HG02610 (cell line): Measurements from ENCODE around the gene AMN.
"Not testable (repeated sequence)": the region's sequence is repeated elsewhere in the genome, so short reads cannot be mapped to it uniquely, and the experiment has no call there.

Experiments
- ATAC-seq: cut with Tn5 transposase; IDR thresholded peaks from one replicate; pipeline ENCODE4 v1.9.1; 2021; ENCODE audit warnings: mild to moderate bottlenecking, moderate library complexity; ENCODE audit not compliant: unreplicated experiment

AMN gene

DNA sequence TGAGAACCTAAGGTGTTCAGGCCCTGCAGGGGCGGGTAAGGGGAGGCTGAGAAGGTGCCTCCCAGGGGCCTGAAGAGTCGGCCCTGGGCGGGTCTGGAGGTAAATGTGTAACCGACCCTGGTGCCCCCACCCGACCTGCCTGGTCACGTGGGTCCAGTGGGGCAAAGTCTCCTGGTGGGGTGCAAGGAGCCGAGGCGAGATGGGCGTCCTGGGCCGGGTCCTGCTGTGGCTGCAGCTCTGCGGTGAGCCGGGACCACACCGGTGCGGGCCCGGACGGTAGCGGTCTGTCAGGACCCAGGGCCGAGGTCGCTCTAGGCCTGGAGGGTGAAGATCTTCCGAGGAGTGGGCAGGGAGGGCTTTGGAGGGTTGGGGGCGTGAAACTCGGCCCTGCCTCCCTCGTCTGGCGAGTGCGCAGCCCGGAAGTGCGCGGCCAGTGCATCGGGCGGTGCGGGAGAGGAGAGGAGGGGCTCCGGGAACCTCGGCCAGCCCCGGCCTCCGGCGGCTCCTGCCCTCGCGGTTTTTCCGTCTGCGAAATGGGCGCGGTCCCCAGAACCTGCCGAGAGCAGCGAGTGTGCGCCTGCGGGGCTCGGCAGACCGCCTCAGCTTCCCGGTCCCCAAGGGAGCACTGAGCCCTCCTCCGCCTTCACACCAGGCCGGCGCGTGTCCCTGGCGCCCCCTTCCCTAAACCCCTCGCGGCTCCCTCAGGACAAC, at the start of gene AMN:
TSS of gene AMN (plus strand) at position 174 of the 711 bp plus-strand sequence. CDS start at position 200, 26 bp downstream.
- no peak for ATAC-seq

DNA sequence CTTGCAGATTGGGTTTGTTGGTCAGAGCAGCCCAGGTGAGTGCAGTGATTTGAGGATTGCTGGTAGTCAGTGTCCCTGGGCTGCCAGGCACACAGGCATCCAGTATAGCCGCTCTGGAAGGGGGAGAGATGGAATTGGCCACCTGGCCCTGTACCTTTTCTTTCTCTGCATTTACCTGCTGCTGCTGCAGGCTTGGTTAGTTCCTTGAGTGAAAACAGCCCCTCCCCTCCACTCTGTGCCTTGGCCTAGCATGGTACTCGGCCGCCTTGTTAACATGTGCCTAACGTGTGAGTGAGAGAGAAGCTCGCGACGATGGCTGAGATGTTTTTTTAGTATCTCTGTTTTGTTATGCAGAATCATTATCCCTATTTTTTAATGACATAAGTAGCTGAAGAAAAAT, 49.3 kb upstream of the AMN start:
- no peak for ATAC-seq

DNA sequence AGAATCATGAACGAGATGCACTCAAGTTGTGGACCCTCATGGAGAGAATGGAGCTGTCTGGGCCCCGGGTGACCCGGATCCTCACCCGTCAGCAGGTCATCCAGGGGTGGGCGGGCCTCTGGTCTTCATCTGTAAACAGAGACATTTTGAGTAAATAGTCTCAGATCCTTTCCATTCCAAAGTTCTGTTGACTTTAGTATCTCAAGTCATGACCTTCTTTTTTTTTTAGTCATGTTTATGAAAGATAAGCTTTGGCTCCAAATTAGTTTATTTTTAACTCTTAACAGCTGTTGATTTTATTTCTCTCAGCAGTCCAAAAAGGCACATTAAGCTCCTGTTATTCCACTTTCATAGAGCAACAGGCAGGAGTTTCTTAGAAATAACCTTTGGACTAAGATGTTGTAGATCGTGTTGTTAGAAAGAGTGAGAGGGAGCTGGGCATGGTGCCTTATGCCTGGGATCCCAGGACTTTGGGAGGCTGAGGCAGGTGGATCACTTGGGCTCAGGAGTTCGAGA, 48.9 kb upstream of the AMN start:
- no peak for ATAC-seq

DNA sequence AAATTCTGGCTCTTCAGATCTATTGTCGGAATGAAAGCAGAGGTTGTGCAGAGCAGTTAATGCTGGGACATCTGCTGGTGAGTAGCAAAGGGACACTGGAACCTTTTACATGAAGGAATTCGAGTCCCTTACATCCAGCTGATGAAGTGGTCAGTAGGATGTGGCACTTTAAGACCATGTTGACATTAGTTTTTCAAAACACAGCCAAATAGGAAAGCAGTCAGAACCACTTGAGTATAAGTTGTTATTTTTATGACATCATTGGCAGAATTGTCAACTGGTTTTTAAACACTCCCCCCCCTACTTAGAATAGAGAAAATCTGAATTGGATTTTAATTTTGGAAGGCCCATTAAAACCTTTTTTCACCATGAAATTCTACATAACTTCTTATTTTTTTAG, 46.8 kb upstream of the AMN start:
- no peak for ATAC-seq

DNA sequence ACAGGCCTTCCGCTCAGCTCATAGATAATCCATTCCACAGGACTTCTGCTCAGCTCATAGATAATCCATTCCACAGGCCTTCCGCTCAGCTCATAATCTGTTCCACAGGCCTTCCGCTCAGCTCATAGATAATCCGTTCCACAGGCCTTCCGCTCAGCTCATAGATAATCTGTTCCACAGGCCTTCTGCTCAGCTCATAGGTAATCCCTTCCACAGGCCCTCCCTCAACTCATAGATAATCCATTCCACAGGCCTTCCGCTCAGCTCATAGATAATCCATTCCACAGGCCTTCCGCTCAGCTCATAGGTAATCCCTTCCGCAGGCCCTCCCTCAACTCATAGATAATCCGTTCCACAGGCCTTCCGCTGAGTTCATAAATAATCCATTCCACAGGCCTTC, 45.0 kb upstream of the AMN start:
- not testable (repeated sequence) for ATAC-seq

DNA sequence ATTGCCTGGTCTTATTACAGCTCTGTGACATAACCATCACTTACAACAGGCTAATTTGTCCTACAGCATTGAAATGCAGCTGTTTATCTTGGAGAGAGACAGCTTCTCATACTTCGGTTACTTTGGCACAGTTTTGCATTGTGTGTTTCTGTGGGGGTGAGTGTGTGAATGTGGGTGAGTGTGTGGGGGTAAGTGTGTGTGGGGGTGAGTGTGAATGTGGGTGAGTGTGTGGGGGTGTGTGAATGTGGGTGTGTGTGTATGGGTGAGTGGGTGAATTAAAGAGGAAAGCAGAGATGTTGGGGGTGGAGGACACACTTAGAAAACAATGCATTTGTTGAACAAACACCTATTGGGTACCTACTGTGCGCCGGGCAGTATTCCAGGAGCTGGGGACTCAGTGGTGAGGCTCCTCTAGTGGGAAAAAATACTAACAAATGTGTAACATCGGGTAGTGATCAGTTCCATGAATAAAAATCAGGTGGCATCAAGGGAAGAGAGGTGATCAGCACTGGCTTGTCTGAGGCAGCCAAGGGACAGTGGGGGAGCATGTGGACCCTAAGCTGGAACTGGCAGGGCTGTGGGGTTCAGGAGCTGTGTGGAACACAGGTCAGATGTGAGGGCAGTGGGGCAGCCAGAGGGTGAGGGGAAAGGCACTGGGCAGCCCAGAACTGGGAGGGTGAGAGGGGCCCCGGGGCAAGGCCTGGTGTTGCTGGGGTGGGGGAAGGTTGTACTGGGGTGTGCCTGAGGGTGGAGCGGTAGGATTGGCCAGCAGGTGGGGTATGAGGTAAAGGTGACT, 44.1 kb upstream of the AMN start:
- no peak for ATAC-seq

DNA sequence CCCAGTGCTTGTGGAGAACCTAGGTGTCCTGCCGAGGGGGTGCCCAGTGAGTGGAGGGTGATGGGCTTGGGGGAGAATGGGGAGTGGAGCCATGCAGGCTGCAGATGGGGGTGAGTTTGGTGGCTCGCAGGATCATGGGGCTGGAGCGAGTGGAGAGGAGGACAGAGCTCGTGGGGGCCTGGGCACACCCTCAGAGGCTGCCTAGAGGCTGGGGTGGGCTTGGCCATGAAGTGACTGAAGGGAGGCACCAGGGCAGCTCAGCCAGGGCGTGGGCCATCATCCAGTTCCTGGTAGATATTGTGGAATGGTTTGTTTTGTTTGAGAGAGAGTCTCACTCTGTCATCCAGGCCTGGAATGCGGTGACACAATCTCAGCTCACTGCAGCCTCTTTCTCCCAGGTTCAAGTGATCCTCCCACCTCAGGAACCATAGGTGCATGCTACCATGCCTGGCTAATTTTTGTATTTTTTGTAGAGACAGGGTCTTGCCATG, 43.4 kb upstream of the AMN start:
- no peak for ATAC-seq

DNA sequence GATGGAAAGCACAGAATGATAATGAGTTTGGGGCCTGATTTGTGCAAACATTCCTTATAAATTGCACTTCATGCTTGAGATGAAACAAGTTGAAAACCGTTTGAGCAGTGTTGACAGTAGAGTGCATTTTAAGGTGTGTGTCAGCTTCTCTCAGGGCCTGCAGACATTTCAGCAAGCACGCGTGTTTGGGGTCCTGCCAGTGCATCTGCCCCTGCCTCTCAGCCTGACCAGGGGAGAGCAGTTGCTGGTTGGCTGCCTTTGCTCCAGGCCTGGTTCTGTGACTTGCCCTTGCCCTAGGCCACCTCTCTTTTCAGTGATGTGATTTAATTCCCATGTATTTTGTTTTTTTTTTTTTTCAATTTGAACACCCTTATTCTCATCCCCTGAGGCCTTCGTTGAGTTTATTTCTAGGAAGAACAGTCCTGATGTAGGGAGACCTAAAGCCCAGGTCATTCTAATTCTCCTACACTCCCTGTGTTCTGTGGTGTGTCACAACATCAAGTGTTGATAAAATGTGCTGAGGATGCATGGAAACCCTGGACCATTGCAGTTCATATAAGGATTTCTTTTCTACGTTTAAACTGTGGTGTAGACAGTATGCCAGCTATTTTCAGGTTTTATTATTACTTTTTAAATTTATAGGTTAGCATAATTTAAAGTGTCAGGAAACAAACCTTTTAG, 40.1 kb upstream of the AMN start:
- ATAC-seq = no peak

DNA sequence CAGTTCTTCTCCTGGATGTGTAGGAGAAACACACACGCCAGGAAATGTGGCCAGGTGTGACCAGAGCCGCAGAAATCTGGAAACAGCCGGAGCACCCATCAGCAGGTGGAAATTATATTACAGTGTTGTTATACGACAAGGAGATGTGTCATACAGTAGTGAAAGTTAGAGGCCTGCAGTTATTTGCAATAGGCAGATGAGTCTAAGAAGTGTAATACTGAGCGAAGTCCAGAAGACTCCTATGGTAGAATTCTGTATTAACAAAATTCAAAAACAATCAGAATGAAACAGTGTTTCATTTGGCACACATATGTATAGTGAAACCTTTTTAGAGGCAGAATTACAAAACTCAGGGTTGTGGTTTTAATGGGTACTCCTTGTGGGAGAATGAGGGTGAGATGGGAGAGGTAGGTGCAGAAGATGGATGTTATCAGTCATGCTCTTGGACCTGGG, 39.3 kb upstream of the AMN start:
- no peak for ATAC-seq

DNA sequence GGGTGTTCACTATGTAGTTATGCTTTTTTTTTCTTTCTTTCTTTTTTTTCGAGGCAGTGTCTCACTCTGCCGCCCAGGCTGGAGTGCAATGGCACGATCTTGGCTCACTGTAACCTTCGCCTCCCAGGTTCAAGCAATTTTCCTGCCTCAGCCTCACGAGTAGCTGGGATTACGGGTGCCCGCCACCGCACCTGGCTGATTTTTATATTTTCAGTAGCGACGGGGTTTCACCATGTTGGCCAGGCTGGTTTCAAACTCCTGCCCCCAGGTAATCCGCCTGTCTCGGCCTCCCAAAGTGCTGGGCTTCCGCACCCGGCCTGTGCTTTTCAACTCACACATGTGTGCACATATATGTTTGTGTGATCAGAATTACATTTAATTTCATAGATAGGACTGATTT, 38.9 kb upstream of the AMN start:
- no peak for ATAC-seq

DNA sequence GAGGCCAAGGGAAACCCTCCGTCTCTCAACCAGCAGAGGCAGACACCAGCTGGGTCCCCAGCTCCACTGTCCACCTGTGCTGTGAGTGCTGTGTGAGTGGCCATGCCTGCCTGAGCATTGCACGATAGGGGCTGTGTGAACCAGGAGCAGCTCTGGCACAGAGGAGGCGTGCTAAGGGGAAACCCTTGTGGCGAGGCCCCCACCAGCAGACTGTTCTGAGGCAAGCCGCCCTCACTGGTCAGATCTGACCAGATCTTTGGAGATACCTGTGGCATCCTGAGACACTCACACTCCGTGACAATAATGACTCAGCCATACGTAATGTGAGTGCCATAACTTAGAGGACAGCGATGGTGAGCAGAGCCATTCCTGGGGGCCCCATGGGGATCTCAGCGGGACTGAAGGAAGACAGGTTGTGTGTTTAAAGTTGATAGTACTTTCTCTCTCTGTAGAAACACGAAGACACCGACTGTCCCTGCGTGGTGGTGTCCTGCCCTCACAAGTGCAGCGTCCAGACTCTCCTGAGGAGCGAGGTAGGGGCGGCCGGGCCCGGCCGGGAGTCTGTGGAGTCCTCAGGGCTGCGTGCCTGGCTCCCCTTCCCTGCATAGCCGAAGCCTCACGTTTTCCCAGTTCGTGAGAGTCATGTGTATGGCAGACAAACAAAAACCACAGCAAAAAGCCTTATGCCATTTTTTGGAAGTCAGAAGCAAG, 36.6 kb upstream of the AMN start:
- no peak for ATAC-seq

DNA sequence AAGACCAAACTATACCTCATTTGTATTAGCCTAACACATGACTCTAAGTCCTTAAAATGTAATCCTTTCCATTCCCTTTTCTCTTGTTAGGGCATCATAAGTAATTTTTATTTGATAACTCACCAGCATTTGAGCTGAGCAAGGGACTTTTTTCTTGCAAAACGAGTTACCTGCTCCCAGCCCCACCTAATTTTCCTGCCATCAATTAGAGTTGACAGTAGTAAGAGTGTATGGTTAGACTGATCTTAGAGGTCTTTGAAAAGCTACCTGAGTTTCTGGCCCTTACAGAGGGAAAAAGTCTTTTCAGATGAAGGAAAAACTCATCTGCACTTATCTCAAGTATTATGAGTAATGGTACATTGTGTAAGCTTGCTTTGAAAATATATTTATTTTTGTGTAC, 33.7 kb upstream of the AMN start:
- no peak for ATAC-seq

DNA sequence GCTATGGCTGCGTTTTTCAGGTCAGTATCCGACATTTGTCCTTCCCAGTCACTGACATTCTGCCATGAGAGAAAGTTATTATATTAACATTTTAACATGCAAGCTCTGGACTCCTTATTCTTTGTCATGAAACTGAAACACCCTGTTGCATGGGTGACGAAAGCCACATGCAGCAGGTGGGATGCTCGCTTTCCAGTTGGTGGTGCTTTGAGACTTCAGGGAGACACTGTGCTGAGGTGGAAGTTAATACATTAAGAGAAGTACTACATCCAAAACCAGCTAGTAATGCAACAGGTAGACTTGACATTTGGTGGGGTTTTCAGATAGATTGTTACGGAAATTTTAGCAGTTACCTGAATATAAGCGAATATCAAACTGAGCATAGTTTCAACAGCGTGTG, 32.8 kb upstream of the AMN start:
- ATAC-seq = no peak

DNA sequence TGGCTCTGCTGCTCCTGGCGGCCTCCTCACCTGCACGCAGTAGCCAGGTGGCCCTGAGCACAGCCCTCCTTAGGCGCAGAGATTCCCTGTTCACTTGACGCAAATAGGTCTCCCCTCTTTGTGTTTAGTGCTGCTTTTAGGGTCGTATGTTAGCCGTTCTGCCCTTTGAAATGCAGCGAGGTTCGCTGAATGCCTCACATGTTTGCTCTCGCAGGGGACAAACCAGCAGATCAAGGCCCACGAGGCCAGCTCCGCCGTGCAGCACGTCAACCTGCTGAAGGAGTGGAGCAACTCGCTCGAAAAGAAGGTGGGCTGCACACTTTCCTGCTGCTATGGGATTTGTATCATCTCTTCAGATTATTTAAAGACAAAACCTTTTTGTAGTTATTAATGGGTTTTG, 31.4 kb upstream of the AMN start:
- ATAC-seq = no peak

DNA sequence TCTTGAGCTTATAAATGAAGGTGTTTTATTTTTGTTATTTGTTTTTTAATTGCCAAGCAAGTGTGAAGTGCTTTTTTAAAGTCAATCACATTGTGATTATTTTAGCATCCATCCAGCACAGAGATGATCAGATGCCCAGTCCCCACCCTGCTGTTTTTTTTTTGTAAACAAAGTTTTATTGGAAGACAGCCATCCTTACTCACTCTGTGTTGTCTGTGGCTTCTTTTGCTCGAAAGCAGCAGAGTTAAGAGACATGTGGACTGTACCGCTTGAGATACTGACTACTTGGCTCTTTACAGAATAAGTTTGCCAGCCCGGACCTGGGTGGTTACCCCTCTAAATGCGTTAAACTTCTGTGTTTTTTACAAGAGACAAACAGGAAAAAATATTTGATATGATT, 30.9 kb upstream of the AMN start:
- no peak for ATAC-seq

DNA sequence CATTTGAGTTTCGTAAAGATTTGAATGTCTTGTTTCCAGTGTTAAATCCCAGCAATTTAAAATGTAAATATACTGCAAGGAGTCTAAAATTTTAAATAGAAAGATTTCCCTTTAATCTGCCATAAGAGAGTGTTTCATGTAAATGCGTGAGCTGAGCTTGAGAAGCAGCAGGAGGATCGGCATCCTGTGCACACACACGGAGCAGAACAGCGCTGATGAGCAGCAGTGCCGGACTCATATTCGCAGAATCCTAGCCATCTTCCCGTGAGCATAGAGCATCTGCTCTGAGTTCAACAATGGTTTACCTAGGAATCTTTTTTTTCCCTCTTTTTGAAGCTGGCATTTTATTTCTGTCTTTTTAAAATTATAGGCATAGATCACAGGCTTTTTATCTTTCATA, 29.8 kb upstream of the AMN start:
- no peak for ATAC-seq

DNA sequence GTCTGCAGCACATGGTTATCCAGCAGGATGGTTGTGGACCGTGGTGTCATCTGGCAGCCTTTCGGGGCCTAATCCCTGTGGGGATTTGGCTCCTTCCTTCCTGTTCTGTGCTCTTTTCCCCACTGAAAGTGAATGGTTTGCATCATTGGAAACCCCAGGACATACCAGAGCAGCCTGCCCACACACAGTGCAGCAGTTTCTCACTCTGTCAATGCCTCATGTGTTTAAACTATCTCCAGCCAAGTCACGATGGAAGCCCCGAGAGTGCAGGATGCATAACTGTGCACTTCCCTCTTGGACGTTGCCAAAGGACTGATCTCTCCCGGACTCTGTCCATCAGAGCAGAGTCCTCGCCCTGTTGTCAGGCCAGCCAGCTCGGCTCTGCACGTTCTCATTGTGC, 29.0 kb upstream of the AMN start:
- ATAC-seq = peak; percentile 57

DNA sequence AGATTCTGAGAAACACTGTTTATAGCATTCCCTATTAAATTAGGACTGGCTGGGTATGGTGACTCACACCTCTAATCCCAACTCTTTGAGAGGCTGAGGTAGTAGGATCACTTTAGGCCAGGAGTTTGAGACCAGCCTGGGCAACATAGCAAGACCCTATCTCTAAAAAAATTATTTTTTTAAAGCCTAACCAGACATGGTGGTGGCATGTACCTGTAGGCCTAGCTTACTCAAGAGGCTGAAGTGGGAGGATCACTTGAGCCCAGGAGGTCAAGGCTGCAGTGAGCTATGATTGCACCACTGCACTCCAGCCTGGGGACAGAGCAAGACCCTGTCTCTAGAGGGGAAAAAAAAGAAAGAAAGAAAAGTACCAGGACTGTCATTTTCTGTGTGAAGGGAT, 25.7 kb upstream of the AMN start:
- ATAC-seq = not testable (repeated sequence)

DNA sequence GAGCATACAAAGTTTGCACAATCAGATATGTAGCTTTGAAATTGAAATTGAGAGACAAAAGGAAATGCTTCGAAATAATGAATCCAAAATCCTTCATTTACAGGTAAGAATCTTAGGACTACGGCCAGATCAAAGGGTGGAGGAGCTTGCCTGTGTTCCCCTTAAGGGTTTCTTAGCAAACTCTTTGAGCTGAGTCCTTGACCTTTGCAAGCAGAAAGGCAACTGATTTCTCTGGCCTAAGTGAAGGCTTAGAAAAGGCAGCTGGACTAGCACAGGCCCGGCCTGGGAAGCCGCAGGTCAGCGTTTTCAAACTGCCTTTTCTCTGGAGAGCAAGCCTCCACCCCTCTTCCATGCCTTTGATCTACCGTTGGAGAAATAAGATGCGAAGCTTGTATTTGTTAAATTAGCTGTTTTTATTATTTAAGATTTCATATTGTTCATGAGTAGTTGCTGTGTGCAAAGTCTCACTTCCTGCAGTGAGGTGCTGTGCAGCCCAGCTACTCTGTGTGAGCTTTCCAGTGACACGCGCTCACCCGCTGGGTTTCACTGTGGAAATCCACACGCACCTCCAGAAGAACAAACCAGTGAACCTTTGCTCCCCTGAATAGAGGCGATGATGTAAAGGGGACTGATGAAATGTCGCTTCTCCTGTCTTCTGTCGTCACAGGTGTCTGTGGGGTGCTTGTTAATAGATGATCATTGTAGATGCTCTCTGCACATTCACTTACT, 25.0 kb upstream of the AMN start:
- no peak for ATAC-seq

DNA sequence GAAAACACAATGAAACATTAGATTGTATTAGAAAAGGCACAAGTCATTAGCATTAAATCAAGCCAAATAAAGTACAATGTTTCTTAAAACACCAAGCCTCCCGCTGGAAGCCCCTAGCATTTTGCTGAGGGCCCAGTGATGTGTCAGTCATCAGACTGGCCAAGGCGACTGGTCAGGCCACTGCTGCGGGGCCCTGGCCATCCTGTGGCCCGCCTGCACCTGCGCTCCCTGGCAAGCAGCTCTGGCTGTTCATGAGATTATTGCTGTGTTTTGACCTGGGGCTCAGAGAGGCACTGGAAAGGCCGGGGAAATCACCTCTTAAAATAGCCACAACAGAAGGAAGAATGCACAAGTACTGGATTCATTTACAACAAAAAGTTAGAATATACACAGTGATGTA, 24.2 kb upstream of the AMN start:
- ATAC-seq = no peak
